Tibial nerve (tissue), 3 donors: ENCODE results near the gene KCNJ6.

ENCODE experiments used
- POLR2A ChIP-seq, 2 donors: fragments of 450-650 bp; IDR thresholded peaks; one replicate each; pipeline ENCODE4 v1.6.1; 2017; ENCODE audit warnings: antibody characterized with exemption in 2 of 2, mild to moderate bottlenecking in 2 of 2, moderate library complexity in 2 of 2
- TF ChIP-seq, protein P1 (sequence below), 5 experiments: fragments of 200-600 bp in 3 of 5; fragments of 450-650 bp in 2 of 5; sonication (generic) in 3 of 5; IDR thresholded peaks; one replicate each; pipeline ENCODE4 v1.5.1; 2016 to 2019; ENCODE audit warnings: antibody characterized with exemption in 5 of 5, mild to moderate bottlenecking in 3 of 5, moderate library complexity in 2 of 5

DNA sequence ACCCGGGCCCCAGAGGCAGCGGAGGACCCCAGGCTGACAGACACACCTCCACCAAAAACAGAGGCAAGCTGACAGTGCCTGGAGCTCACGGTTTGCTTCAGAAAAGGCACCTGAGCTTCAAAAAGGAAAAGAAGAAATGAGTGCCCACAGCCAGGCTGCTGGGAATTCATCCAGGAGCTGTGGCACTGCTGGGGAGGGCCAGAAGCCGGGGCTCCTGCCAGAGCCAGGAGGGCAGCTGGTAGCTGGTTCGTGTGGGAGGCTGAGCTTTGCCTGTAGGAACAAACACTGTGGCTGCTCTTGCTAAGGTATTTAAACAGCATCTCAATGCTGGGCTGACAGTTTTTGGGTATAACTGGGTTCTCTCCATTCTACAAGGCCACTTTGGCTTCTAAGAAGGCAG lies 19.5 kb downstream of the KCNJ6 start:
- TF ChIP-seq, protein P1, sequence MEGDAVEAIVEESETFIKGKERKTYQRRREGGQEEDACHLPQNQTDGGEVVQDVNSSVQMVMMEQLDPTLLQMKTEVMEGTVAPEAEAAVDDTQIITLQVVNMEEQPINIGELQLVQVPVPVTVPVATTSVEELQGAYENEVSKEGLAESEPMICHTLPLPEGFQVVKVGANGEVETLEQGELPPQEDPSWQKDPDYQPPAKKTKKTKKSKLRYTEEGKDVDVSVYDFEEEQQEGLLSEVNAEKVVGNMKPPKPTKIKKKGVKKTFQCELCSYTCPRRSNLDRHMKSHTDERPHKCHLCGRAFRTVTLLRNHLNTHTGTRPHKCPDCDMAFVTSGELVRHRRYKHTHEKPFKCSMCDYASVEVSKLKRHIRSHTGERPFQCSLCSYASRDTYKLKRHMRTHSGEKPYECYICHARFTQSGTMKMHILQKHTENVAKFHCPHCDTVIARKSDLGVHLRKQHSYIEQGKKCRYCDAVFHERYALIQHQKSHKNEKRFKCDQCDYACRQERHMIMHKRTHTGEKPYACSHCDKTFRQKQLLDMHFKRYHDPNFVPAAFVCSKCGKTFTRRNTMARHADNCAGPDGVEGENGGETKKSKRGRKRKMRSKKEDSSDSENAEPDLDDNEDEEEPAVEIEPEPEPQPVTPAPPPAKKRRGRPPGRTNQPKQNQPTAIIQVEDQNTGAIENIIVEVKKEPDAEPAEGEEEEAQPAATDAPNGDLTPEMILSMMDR (IDR thresholded peaks at IDR 0.05), result no peak
- TF ChIP-seq POLR2A (IDR thresholded peaks at IDR 0.05), result no peak
